ENCODE data around the gene DDX39A. TPM values are rescaled to one million over a fixed set of nuclear protein-coding genes. Genes with fewer than 3 reads are reported as not detected.

DDX39A gene
- total and polyA plus RNA-seq, 2 of the 13 experiments (the other 11 are each of a cell fraction or from before 2014, with no cell fraction given), result 34.6 to 90.4 TPM

GRCh38 chr19:14459703-14460102 lies 40.6 kb upstream of the DDX39A start:
- H2AFZ ChIP-seq (ENCODE audit: low read length), result no peak overlapping the region
- ATAC-seq (no peak), FAIRE-seq (no peak), DNase-seq (ENCODE audit: low spot score) (no peak)
- ChIA-PET CTCF (ENCODE audit: low intra/inter-chr PET ratio, low total read pairs) (no interaction called here), POLR2A (no interaction called here)
- no peaks in the 10 kb centered on the region for H4K20me1 ChIP-seq (ENCODE audit: insufficient read depth, low read length)
- H3K36me3 ChIP-seq (replicated peaks in 1 of 2; ENCODE audit: control insufficient read depth in 1 of 2, insufficient read depth in 2 of 2, low read length in 2 of 2), result peaks cover 3 to 22% of the 10 kb centered on the region in 2 experiments; a peak in 3 of 5 replicates
- H3K4me3 ChIP-seq (replicated peaks in 1 of 3; ENCODE audit: insufficient read depth in 1 of 3, low read depth in 2 of 3, low read length in 3 of 3), result no peak overlapping the region
- no peak overlapping the region for H3K4me2 ChIP-seq (ENCODE audit: low read depth, low read length)
- no peaks in the 10 kb centered on the region for H3K4me1 ChIP-seq (ENCODE audit: insufficient read depth, low read length)
- H3K27me3 ChIP-seq (ENCODE audit: control insufficient read depth in 1 of 2, insufficient read depth in 2 of 2, low read length in 2 of 2), result no peaks in the 10 kb centered on the region
- BruUV-seq (replicated peaks), result no TSS peak
- intact Hi-C loops (cut with micrococcal nuclease; ENCODE audit: unreplicated experiment) (no loop called here), in situ Hi-C loops (cut with HindIII; ENCODE audit: extremely low pct_ligation_motif_present, low pct_unique_long_range_greater_than_20kb) (no loop called here)
- 98% methylated on average over 5 of the region's 5 CpGs for WGBS (ENCODE audit: low lambda C conversion rate)
- no peaks in the 10 kb centered on the region for H3K79me2 ChIP-seq (ENCODE audit: insufficient read depth, low read length)
- H3K9me3 ChIP-seq (ENCODE audit: low read length), result no peaks in the 10 kb centered on the region
- H3K27ac ChIP-seq (ENCODE audit: extremely low read length, insufficient read depth, low read length), result no peak overlapping the region
- TF ChIP-seq PAWR (CRISPR knock-in tag; IDR thresholded peaks at IDR 0.05; ENCODE audit: borderline replicate concordance) (no peak), SRSF1 (optimal IDR thresholded peaks at IDR 0.05; ENCODE audit: low read depth, low read length) (no peak), SKI (IDR thresholded peaks at IDR 0.05; ENCODE audit: partially characterized antibody) (no peak), NFIB (CRISPR knock-in tag; IDR thresholded peaks at IDR 0.05; ENCODE audit: borderline replicate concordance) (no peak), ZNF331 (CRISPR knock-in tag; IDR thresholded peaks at IDR 0.05) (no peak), ZFY (CRISPR knock-in tag; IDR thresholded peaks at IDR 0.05) (no peak), SETDB1 (CRISPR knock-in tag; IDR thresholded peaks at IDR 0.05; ENCODE audit: borderline replicate concordance) (no peak), MAZ (IDR thresholded peaks at IDR 0.05; ENCODE audit: borderline replicate concordance, low read depth, low read length) (no peak), MAZ (CRISPR knock-in tag; IDR thresholded peaks at IDR 0.05; ENCODE audit: low read depth) (no peak), ZNF24 (IDR thresholded peaks at IDR 0.05) (no peak), ZNF44 (CRISPR knock-in tag; IDR thresholded peaks at IDR 0.05) (no peak), CBX2 (IDR thresholded peaks at IDR 0.05; ENCODE audit: low read depth, low read length) (no peak), CBX2 (CRISPR knock-in tag; IDR thresholded peaks at IDR 0.05; ENCODE audit: low read depth) (no peak), CCAR2 (optimal IDR thresholded peaks at IDR 0.05; ENCODE audit: low read depth, low read length) (no peak)
- TF ChIP-seq, protein P1, sequence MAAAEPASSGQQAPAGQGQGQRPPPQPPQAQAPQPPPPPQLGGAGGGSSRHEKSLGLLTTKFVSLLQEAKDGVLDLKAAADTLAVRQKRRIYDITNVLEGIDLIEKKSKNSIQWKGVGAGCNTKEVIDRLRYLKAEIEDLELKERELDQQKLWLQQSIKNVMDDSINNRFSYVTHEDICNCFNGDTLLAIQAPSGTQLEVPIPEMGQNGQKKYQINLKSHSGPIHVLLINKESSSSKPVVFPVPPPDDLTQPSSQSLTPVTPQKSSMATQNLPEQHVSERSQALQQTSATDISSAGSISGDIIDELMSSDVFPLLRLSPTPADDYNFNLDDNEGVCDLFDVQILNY (CRISPR knock-in tag; conservative IDR thresholded peaks at IDR 0.05), result no peak
- TF ChIP-seq, protein P2, sequence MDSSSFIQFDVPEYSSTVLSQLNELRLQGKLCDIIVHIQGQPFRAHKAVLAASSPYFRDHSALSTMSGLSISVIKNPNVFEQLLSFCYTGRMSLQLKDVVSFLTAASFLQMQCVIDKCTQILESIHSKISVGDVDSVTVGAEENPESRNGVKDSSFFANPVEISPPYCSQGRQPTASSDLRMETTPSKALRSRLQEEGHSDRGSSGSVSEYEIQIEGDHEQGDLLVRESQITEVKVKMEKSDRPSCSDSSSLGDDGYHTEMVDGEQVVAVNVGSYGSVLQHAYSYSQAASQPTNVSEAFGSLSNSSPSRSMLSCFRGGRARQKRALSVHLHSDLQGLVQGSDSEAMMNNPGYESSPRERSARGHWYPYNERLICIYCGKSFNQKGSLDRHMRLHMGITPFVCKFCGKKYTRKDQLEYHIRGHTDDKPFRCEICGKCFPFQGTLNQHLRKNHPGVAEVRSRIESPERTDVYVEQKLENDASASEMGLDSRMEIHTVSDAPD (CRISPR knock-in tag; IDR thresholded peaks at IDR 0.05), result no peak
- TF ChIP-seq, protein P3, sequence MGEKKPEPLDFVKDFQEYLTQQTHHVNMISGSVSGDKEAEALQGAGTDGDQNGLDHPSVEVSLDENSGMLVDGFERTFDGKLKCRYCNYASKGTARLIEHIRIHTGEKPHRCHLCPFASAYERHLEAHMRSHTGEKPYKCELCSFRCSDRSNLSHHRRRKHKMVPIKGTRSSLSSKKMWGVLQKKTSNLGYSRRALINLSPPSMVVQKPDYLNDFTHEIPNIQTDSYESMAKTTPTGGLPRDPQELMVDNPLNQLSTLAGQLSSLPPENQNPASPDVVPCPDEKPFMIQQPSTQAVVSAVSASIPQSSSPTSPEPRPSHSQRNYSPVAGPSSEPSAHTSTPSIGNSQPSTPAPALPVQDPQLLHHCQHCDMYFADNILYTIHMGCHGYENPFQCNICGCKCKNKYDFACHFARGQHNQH (CRISPR knock-in tag; IDR thresholded peaks at IDR 0.05), result no peak
- TF ChIP-seq, protein P4, sequence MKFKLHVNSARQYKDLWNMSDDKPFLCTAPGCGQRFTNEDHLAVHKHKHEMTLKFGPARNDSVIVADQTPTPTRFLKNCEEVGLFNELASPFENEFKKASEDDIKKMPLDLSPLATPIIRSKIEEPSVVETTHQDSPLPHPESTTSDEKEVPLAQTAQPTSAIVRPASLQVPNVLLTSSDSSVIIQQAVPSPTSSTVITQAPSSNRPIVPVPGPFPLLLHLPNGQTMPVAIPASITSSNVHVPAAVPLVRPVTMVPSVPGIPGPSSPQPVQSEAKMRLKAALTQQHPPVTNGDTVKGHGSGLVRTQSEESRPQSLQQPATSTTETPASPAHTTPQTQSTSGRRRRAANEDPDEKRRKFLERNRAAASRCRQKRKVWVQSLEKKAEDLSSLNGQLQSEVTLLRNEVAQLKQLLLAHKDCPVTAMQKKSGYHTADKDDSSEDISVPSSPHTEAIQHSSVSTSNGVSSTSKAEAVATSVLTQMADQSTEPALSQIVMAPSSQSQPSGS (CRISPR knock-in tag; IDR thresholded peaks at IDR 0.05), result no peak
- H3K9ac ChIP-seq (ENCODE audit: insufficient read depth, low read depth, low read length), result no peak overlapping the region
